ENCODE data around the gene SMYD3. TPM values are rescaled to one million over a fixed set of nuclear protein-coding genes. Genes with fewer than 3 reads are reported as not detected.

The SMYD3 gene
- total RNA-seq, 1 experiment from 2014 or later = 17.4 TPM

DNA sequence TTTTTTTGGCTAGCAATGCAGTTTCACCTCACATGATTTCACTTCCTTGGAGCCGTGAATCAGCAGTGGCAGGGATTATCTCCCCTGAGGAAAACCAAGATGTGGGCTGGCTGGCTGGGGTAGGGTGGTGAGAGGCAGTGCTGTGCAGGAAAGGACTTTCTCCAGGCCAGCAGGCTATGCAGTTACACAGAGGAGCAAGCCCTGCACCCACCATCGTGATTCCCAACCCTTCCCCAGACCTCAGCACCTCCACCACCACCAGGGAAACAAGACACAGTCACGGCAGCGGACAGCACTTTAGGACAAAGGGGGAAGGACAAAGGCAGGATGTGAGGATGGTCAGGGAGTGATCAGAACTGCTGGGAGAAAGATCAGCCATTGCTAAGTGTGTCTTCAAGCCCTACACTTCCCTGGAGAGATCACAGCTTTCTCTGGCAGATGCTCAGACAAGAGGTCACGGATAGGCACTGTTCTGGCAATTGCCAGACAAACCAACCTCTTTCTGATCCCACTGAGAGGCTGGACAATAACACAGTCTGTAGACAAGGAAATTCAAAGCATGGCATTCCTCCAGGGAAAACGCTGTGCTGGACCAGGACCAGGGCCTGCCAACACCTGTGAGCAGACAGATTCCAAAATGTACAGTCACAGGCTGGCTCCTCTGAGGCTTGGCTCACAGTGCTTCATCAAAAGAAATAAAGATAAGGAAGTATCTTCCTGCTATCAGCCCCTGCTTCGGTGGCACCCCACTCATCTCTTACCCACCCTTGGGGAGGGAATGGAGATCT is 509.4 kb downstream of the SMYD3 start:
- ChIA-PET CTCF (no interaction called here), POLR2A (no interaction called here)
- H3K27ac ChIP-seq (ENCODE audit: low read length) = no peak overlapping the region
- no peaks in the 10 kb centered on the region for H3K27me3 ChIP-seq (ENCODE audit: control insufficient read depth, insufficient read depth, low read length)
- in situ Hi-C loops (cut with HindIII; ENCODE audit: low pct_unique_long_range_greater_than_20kb, low sequenced_read_pairs) = no loop called here
- BruUV-seq (replicated peaks) = no TSS peak
- intact Hi-C loops (cut with micrococcal nuclease; ENCODE audit: unreplicated experiment) = no loop called here
- ATAC-seq (peak; percentile 63; the same call in 1 of the 2 replicates), DNase-seq (ENCODE audit: low read depth, low spot score) (no peak)
- TF ChIP-seq, protein P1, sequence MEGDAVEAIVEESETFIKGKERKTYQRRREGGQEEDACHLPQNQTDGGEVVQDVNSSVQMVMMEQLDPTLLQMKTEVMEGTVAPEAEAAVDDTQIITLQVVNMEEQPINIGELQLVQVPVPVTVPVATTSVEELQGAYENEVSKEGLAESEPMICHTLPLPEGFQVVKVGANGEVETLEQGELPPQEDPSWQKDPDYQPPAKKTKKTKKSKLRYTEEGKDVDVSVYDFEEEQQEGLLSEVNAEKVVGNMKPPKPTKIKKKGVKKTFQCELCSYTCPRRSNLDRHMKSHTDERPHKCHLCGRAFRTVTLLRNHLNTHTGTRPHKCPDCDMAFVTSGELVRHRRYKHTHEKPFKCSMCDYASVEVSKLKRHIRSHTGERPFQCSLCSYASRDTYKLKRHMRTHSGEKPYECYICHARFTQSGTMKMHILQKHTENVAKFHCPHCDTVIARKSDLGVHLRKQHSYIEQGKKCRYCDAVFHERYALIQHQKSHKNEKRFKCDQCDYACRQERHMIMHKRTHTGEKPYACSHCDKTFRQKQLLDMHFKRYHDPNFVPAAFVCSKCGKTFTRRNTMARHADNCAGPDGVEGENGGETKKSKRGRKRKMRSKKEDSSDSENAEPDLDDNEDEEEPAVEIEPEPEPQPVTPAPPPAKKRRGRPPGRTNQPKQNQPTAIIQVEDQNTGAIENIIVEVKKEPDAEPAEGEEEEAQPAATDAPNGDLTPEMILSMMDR (IDR thresholded peaks at IDR 0.05) = no peak
- TF ChIP-seq TCF7L2 (IDR thresholded peaks at IDR 0.05; ENCODE audit: low read depth, low read length) = no peak
- TF ChIP-seq, protein P2, sequence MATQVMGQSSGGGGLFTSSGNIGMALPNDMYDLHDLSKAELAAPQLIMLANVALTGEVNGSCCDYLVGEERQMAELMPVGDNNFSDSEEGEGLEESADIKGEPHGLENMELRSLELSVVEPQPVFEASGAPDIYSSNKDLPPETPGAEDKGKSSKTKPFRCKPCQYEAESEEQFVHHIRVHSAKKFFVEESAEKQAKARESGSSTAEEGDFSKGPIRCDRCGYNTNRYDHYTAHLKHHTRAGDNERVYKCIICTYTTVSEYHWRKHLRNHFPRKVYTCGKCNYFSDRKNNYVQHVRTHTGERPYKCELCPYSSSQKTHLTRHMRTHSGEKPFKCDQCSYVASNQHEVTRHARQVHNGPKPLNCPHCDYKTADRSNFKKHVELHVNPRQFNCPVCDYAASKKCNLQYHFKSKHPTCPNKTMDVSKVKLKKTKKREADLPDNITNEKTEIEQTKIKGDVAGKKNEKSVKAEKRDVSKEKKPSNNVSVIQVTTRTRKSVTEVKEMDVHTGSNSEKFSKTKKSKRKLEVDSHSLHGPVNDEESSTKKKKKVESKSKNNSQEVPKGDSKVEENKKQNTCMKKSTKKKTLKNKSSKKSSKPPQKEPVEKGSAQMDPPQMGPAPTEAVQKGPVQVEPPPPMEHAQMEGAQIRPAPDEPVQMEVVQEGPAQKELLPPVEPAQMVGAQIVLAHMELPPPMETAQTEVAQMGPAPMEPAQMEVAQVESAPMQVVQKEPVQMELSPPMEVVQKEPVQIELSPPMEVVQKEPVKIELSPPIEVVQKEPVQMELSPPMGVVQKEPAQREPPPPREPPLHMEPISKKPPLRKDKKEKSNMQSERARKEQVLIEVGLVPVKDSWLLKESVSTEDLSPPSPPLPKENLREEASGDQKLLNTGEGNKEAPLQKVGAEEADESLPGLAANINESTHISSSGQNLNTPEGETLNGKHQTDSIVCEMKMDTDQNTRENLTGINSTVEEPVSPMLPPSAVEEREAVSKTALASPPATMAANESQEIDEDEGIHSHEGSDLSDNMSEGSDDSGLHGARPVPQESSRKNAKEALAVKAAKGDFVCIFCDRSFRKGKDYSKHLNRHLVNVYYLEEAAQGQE (IDR thresholded peaks at IDR 0.05; ENCODE audit: insufficient read depth in 1 of 2, low read depth in 2 of 2, low read length in 1 of 2) = no peak
- no peak for TF ChIP-seq POLR2AphosphoS5 (IDR thresholded peaks at IDR 0.05; ENCODE audit: low read depth, low read length)
- TF ChIP-seq SIN3A (IDR thresholded peaks at IDR 0.05; ENCODE audit: borderline replicate concordance, insufficient read depth, low read depth, low read length) = no peak
- no peaks in the 10 kb centered on the region for H3K9me3 ChIP-seq (ENCODE audit: control insufficient read depth, insufficient read depth, low read depth, low read length)
- peaks cover 4% of the 10 kb centered on the region; the same call in 1 of the 2 replicates for H3K4me1 ChIP-seq (ENCODE audit: control insufficient read depth, insufficient read depth, low read length)
- no peaks in the 10 kb centered on the region for H3K36me3 ChIP-seq (ENCODE audit: control insufficient read depth, insufficient read depth, low read length)
- no peak overlapping the region for H3K4me3 ChIP-seq (ENCODE audit: low read depth in 2 of 2, low read length in 2 of 2)

DNA sequence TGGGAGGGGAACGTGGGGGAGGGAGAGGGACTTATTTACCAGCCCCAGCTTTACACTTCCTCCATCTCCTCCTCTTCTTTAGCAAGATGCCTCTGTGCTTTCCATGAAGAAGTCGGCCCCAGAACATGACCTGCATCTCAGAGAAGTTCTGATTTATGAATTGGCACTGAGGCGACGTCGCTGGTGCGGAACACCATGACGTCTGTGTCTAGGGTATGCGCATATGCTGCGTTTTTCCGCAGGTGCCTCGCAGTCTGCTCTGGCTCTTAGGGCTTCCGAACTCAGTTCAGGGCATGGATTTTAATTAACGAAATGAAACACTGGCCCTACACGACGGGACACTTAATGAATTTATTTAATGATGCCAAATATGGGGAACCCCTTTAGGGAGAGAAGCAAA is 510.3 kb downstream of the SMYD3 start:
- intact Hi-C loops (cut with micrococcal nuclease; ENCODE audit: unreplicated experiment) = no loop called here
- Histone ChIP-seq H3K4me1 (ENCODE audit: control insufficient read depth, insufficient read depth, low read length) (peaks cover 4% of the 10 kb centered on the region; the same call in 1 of the 2 replicates), H3K27me3 (ENCODE audit: control insufficient read depth, insufficient read depth, low read length) (no peaks in the 10 kb centered on the region), H3K9me3 (ENCODE audit: control insufficient read depth, insufficient read depth, low read depth, low read length) (no peaks in the 10 kb centered on the region), H3K36me3 (ENCODE audit: control insufficient read depth, insufficient read depth, low read length) (no peaks in the 10 kb centered on the region), H3K4me3 (ENCODE audit: low read depth in 2 of 2, low read length in 2 of 2) (no peak overlapping the region), H3K27ac (ENCODE audit: low read length) (no peak overlapping the region)
- TF ChIP-seq, protein P2 (IDR thresholded peaks at IDR 0.05; ENCODE audit: insufficient read depth in 1 of 2, low read depth in 2 of 2, low read length in 1 of 2) = no peak
- TF ChIP-seq, protein P1 (IDR thresholded peaks at IDR 0.05) = no peak
- TF ChIP-seq TCF7L2 (IDR thresholded peaks at IDR 0.05; ENCODE audit: low read depth, low read length) = no peak
- TF ChIP-seq SIN3A (IDR thresholded peaks at IDR 0.05; ENCODE audit: borderline replicate concordance, insufficient read depth, low read depth, low read length) = no peak
- TF ChIP-seq POLR2AphosphoS5 (IDR thresholded peaks at IDR 0.05; ENCODE audit: low read depth, low read length) = no peak
- in situ Hi-C loops (cut with HindIII; ENCODE audit: low pct_unique_long_range_greater_than_20kb, low sequenced_read_pairs) = no loop called here
- no peak for DNase-seq (ENCODE audit: low read depth, low spot score)
- ATAC-seq = no peak
- BruUV-seq (replicated peaks) = no TSS peak
- CTCF ChIA-PET = no interaction called here
- POLR2A ChIA-PET = no interaction called here

All from Panc1 (cell line).